PC-3 (cell line): ENCODE measurements around the gene CPB2. TPM values are rescaled to one million over a fixed set of nuclear protein-coding genes. Genes with fewer than 3 reads are reported as not detected.

Source experiments
- ATAC-seq: fragments of 200-7000 bp; cut with Tn5 transposase; 2 replicates; pipeline ENCODE4 v1.9.1; 2020; ENCODE audit warnings: mild to moderate bottlenecking, moderate library complexity
- BruUV-seq: library from RNA; stranded (reverse); fragments of 400-500 nt; replicated peaks from 2 replicates; lab custom pipeline; 2021; lab: Mats Ljungman, UMichigan
- CTCF ChIA-PET: fragments of 300-600 bp; sonication (Branson Sonifier 250); formaldehyde crosslinking; loops from one replicate; lab custom pipeline; 2022; ENCODE audit warnings: antibody characterized with exemption; lab: Charles Lee
- POLR2A ChIA-PET: fragments of 300-600 bp; sonication (Branson Sonifier 250); formaldehyde crosslinking; loops from one replicate; lab custom pipeline; 2022; ENCODE audit warnings: antibody characterized with exemption; ENCODE audit not compliant: unreplicated experiment; lab: Charles Lee
- DNase-seq: peaks from one replicate; pipeline ENCODE4 v3.0.0-alpha.2; 2015
- H2AFZ ChIP-seq: fragments of 300-600 bp; sonication (generic); 2 replicates; pipeline ENCODE4 v1.6.0; 2016; ENCODE audit warnings: antibody characterized with exemption, low read length
- H3F3A ChIP-seq: fragments of 300-600 bp; sonication (generic); one replicate; pipeline ENCODE4 v1.6.0; 2017; ENCODE audit warnings: antibody characterized with exemption, low read length, control low read depth, mild to moderate bottlenecking; ENCODE audit not compliant: unreplicated experiment
- H3K27ac ChIP-seq: fragments of 300-600 bp; sonication (generic); 2 replicates; pipeline ENCODE4 v1.5.1; 2016; ENCODE audit warnings: mild to moderate bottlenecking, low read length
- H3K27me3 ChIP-seq: fragments of 300-600 bp; sonication (generic); 2 replicates; pipeline ENCODE4 v1.6.1; 2016; ENCODE audit warnings: low read length, mixed read lengths
- H3K36me3 ChIP-seq: fragments of 300-600 bp; sonication (generic); 2 replicates; pipeline ENCODE4 v1.6.1; 2016; ENCODE audit warnings: low read depth, mixed run types, low read length, mixed read lengths
- H3K4me1 ChIP-seq: fragments of 300-600 bp; sonication (generic); 2 replicates; pipeline ENCODE4 v1.5.1; 2016; ENCODE audit warnings: low read length; ENCODE audit not compliant: insufficient read depth
- H3K4me2 ChIP-seq: fragments of 300-600 bp; sonication (generic); 2 replicates; pipeline ENCODE4 v1.6.0; 2016; ENCODE audit warnings: low read length
- H3K4me3 ChIP-seq: fragments of 300-600 bp; sonication (generic); 2 replicates; pipeline ENCODE4 v1.5.1; 2016; ENCODE audit warnings: mild to moderate bottlenecking, low read length, mixed read lengths
- H3K79me2 ChIP-seq: fragments of 300-600 bp; sonication (generic); 2 replicates; pipeline ENCODE4 v1.6.1; 2017; ENCODE audit warnings: low read length, mixed read lengths
- H3K9ac ChIP-seq: fragments of 300-600 bp; sonication (generic); 2 replicates; pipeline ENCODE4 v1.6.0; 2016; ENCODE audit warnings: mild to moderate bottlenecking, low read length
- H3K9me2 ChIP-seq: fragments of 300-600 bp; sonication (generic); replicated peaks from 2 replicates; pipeline ENCODE4 v1.6.1; 2016; ENCODE audit warnings: mixed run types, low read length, mixed read lengths
- H3K9me3 ChIP-seq: fragments of 300-600 bp; sonication (generic); 2 replicates; pipeline ENCODE4 v1.6.1; 2016; ENCODE audit warnings: low read length, mixed read lengths
- H4K20me1 ChIP-seq: fragments of 300-600 bp; sonication (generic); 2 replicates; pipeline ENCODE4 v1.6.1; 2016; ENCODE audit warnings: low read length, mixed read lengths
- EZH2 ChIP-seq: fragments of 300-600 bp; sonication (generic); IDR thresholded peaks from one replicate; pipeline ENCODE4 v1.6.1; 2017; ENCODE audit warnings: antibody characterized with exemption, mild to moderate bottlenecking, low read length; ENCODE audit not compliant: unreplicated experiment
- EZH2phosphoT487 ChIP-seq: fragments of 300-600 bp; sonication (generic); IDR thresholded peaks from 2 replicates; pipeline ENCODE4 v1.6.1; 2018; ENCODE audit warnings: mild to moderate bottlenecking, antibody characterized with exemption, low read length, borderline replicate concordance
- intact Hi-C: fragments of 100-400 bp; cut with micrococcal nuclease; formaldehyde crosslinking; loops from 2 replicates; pipeline ENCODE4 v1.9.0; 2023
- total RNA-seq: library from RNA; depleted of rRNA; stranded (reverse); fragments of >200 nt; gene quantifications from 2 replicates; pipeline ENCODE4 v1.2.3, GENCODE V29; 2014
- TF ChIP-seq, protein P1 (sequence below): fragments of 300-600 bp; sonication (generic); conservative IDR thresholded peaks from 2 replicates; pipeline ENCODE4 v1.5.1; 2017; ENCODE audit warnings: antibody characterized with exemption, low read depth, mild to moderate bottlenecking, low read length

The CPB2 gene
- total RNA-seq, 1 experiment from 2014 or later, result not detected

GRCh38 chr13:46016216-46016615, 88.6 kb downstream of the CPB2 start:
- ChIA-PET POLR2A (no interaction called here), CTCF (no interaction called here)
- no peaks in the 10 kb centered on the region for H3K79me2 ChIP-seq
- no peak overlapping the region for H3K9ac ChIP-seq
- no peak overlapping the region for H3K4me2 ChIP-seq
- no peak overlapping the region for H3K4me3 ChIP-seq
- H3K9me2 ChIP-seq, result no peaks in the 10 kb centered on the region
- ATAC-seq (no peak), DNase-seq (no peak)
- intact Hi-C loops, result no loop called here
- BruUV-seq, result no TSS peak
- H3K36me3 ChIP-seq, result peaks cover 19% of the 10 kb centered on the region
- no peaks in the 10 kb centered on the region for H3K9me3 ChIP-seq
- H4K20me1 ChIP-seq, result no peaks in the 10 kb centered on the region; the same call in 1 of the 2 replicates
- H2AFZ ChIP-seq, result no peak overlapping the region
- H3K27ac ChIP-seq, result no peak overlapping the region
- peaks cover 11% of the 10 kb centered on the region for H3K4me1 ChIP-seq
- H3K27me3 ChIP-seq, result no peaks in the 10 kb centered on the region
- TF ChIP-seq EZH2 (no peak), EZH2phosphoT487 (no peak)
- TF ChIP-seq, protein P1, sequence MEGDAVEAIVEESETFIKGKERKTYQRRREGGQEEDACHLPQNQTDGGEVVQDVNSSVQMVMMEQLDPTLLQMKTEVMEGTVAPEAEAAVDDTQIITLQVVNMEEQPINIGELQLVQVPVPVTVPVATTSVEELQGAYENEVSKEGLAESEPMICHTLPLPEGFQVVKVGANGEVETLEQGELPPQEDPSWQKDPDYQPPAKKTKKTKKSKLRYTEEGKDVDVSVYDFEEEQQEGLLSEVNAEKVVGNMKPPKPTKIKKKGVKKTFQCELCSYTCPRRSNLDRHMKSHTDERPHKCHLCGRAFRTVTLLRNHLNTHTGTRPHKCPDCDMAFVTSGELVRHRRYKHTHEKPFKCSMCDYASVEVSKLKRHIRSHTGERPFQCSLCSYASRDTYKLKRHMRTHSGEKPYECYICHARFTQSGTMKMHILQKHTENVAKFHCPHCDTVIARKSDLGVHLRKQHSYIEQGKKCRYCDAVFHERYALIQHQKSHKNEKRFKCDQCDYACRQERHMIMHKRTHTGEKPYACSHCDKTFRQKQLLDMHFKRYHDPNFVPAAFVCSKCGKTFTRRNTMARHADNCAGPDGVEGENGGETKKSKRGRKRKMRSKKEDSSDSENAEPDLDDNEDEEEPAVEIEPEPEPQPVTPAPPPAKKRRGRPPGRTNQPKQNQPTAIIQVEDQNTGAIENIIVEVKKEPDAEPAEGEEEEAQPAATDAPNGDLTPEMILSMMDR, result no peak
- H3F3A ChIP-seq, result no peaks in the 10 kb centered on the region

GRCh38 chr13:46015366-46015765, 89.5 kb downstream of the CPB2 start:
- no peak overlapping the region for H3K9ac ChIP-seq
- ChIA-PET CTCF (no interaction called here), POLR2A (no interaction called here)
- H3K79me2 ChIP-seq, result no peaks in the 10 kb centered on the region
- intact Hi-C loops, result no loop called here
- H4K20me1 ChIP-seq, result no peaks in the 10 kb centered on the region; the same call in 1 of the 2 replicates
- ATAC-seq, result no peak
- H3K9me3 ChIP-seq, result no peaks in the 10 kb centered on the region
- DNase-seq, result no peak
- H3K9me2 ChIP-seq, result no peaks in the 10 kb centered on the region
- no peaks in the 10 kb centered on the region for H3F3A ChIP-seq
- TF ChIP-seq EZH2phosphoT487 (no peak), EZH2 (no peak)
- TF ChIP-seq, protein P1, result no peak
- H3K27me3 ChIP-seq, result no peaks in the 10 kb centered on the region
- peaks cover 19% of the 10 kb centered on the region for H3K36me3 ChIP-seq
- H3K27ac ChIP-seq, result no peak overlapping the region
- H2AFZ ChIP-seq, result no peak overlapping the region
- peaks cover 11% of the 10 kb centered on the region for H3K4me1 ChIP-seq
- H3K4me2 ChIP-seq, result no peak overlapping the region
- no peak overlapping the region for H3K4me3 ChIP-seq
- BruUV-seq, result no TSS peak

DNA sequence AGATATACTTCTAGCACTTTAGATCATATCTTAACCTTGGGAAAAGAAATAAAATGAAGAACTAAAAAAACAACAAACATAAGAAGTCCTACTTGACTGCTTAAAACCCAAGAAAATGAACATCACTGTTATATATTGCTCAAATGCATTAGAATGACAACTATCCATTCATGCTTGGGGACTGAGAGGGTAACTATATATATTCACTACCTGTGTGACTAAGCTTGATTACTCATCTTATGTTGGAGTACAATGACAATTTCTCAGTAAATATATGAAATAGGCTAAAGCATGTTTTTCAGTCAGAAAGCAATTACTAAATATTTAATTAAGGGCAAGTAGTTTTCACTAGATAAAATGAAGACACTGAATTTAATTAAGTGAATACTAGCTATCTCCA, 92.4 kb downstream of the CPB2 start:
- Histone ChIP-seq H3K27me3 (no peaks in the 10 kb centered on the region), H3K9ac (no peak overlapping the region), H3K4me2 (peak overlapping the region; percentile 44; the same call in 1 of the 2 replicates), H3K79me2 (no peaks in the 10 kb centered on the region), H3K9me2 (no peaks in the 10 kb centered on the region), H3K4me3 (no peak overlapping the region), H4K20me1 (no peaks in the 10 kb centered on the region; the same call in 1 of the 2 replicates), H3K4me1 (peaks cover 11% of the 10 kb centered on the region), H2AFZ (no peak overlapping the region), H3K27ac (no peak overlapping the region), H3K36me3 (peaks cover 25% of the 10 kb centered on the region), H3F3A (no peaks in the 10 kb centered on the region), H3K9me3 (no peaks in the 10 kb centered on the region)
- no peak for TF ChIP-seq EZH2phosphoT487
- TF ChIP-seq EZH2, result no peak
- TF ChIP-seq, protein P1, result no peak
- DNase-seq, result peak; percentile 57
- POLR2A ChIA-PET, result no interaction called here
- no TSS peak for BruUV-seq
- CTCF ChIA-PET, result interaction anchor here (0.5 kb wide), 1 partner anchor 148 kb away, joined by 3 read pairs; no protein-coding TSS in a partner anchor
- ATAC-seq, result peak; percentile 93
- intact Hi-C loops, result no loop called here
